Glomerular endothelial cell (primary cell): ENCODE data around the gene LIPG. TPM values are rescaled to one million over a fixed set of nuclear protein-coding genes. Genes with fewer than 3 reads are reported as not detected.

ENCODE experiments used
- DNase-seq: peaks from one replicate; pipeline ENCODE4 v3.0.0-alpha.2; 2011; ENCODE audit warnings: low read depth, low spot score; ENCODE audit errors: extremely low read depth
- total RNA-seq: library from RNA; depleted of rRNA; stranded (reverse); fragments of >200 nt; gene quantifications from 2 replicates; pipeline ENCODE4 v1.2.3, GENCODE V29; 2015

LIPG gene
- total RNA-seq, 1 donor from 2014 or later, result 185 TPM

GRCh38 chr18:49609256-49610021 lies 47.6 kb downstream of the LIPG start:
- DNase-seq, result no peak

GRCh38 chr18:49610022-49610445 lies 48.2 kb downstream of the LIPG start:
- DNase-seq, result no peak

GRCh38 chr18:49611316-49611715 lies 49.5 kb downstream of the LIPG start:
- DNase-seq, result no peak

- no peak for DNase-seq
Measured at GRCh38 chr18:49612515-49613033, 50.7 kb downstream of the LIPG start.

- DNase-seq, result no peak
Measured at GRCh38 chr18:49613141-49613640, 51.3 kb downstream of the LIPG start.

GRCh38 chr18:49613641-49614151 lies 51.8 kb downstream of the LIPG start:
- no peak for DNase-seq

GRCh38 chr18:49616618-49617328 lies 54.9 kb downstream of the LIPG start:
- DNase-seq, result no peak

- no peak for DNase-seq
Measured at GRCh38 chr18:49617329-49617695, 55.5 kb downstream of the LIPG start.

GRCh38 chr18:49617865-49618264 lies 56.0 kb downstream of the LIPG start:
- no peak for DNase-seq

- DNase-seq, result peak; percentile 20
Measured at GRCh38 chr18:49618742-49619681, 57.2 kb downstream of the LIPG start.

GRCh38 chr18:49619801-49620200 lies 57.9 kb downstream of the LIPG start:
- DNase-seq, result no peak

GRCh38 chr18:49621301-49621700 lies 59.4 kb downstream of the LIPG start:
- DNase-seq, result no peak

GRCh38 chr18:49621717-49622351 lies 60.0 kb downstream of the LIPG start:
- DNase-seq, result no peak

- no peak for DNase-seq
Measured at GRCh38 chr18:49623571-49623970, 61.7 kb downstream of the LIPG start.

GRCh38 chr18:49625021-49625691 lies 63.3 kb downstream of the LIPG start:
- DNase-seq, result no peak

- no peak for DNase-seq
Measured at GRCh38 chr18:49626842-49627467, 65.1 kb downstream of the LIPG start.

GRCh38 chr18:49628119-49628518 lies 66.3 kb downstream of the LIPG start:
- DNase-seq, result no peak

- no peak for DNase-seq
Measured at GRCh38 chr18:49628881-49629795, 67.3 kb downstream of the LIPG start.
